BLaER1 treated with 17β-estradiol and CSF1 and Interleukin-3, amounts not matched to agents 10 nM and 100 nM (cell line): ENCODE results near the gene CTIF.
A peak's percentile ranks its signal among the peaks of the same experiment; 100 is the strongest.

Experiments used
- H3K27ac ChIP-seq, 11 experiments: shearing (Covaris generic); formaldehyde crosslinking; 2 replicates each; pipeline ENCODE4 v1.8.1; 2022
- H3K27me3 ChIP-seq, 11 experiments: shearing (Covaris generic); formaldehyde crosslinking; 2 replicates each; pipeline ENCODE4 v1.8.1; 2022
- H3K36me3 ChIP-seq, 11 experiments: shearing (Covaris generic); formaldehyde crosslinking; 2 replicates each; pipeline ENCODE4 v1.8.1; 2022
- H3K4me1 ChIP-seq, 10 experiments: shearing (Covaris generic); formaldehyde crosslinking; 2 replicates each; pipeline ENCODE4 v1.8.1; 2022
- H3K4me2 ChIP-seq, 11 experiments: shearing (Covaris generic); formaldehyde crosslinking; 2 replicates each; pipeline ENCODE4 v1.8.1; 2022
- H3K4me3 ChIP-seq, 10 experiments: shearing (Covaris generic); formaldehyde crosslinking; 2 replicates each; pipeline ENCODE4 v1.8.1; 2022
- H3K9ac ChIP-seq, 11 experiments: shearing (Covaris generic); formaldehyde crosslinking; 2 replicates each; pipeline ENCODE4 v1.8.1; 2022
- H3K9me3 ChIP-seq, 11 experiments: shearing (Covaris generic); formaldehyde crosslinking; replicated peaks in 1 of 11; 2 replicates each; pipeline ENCODE4 v1.8.1; 2022
- H4K20me1 ChIP-seq, 11 experiments: shearing (Covaris generic); formaldehyde crosslinking; 2 replicates each; pipeline ENCODE4 v1.8.1; 2022
- Cebpa-rat ChIP-seq, 11 experiments: shearing (Covaris generic); IDR thresholded peaks; 2 replicates each; pipeline ENCODE4 v1.8.1; 2022

CTIF gene

DNA sequence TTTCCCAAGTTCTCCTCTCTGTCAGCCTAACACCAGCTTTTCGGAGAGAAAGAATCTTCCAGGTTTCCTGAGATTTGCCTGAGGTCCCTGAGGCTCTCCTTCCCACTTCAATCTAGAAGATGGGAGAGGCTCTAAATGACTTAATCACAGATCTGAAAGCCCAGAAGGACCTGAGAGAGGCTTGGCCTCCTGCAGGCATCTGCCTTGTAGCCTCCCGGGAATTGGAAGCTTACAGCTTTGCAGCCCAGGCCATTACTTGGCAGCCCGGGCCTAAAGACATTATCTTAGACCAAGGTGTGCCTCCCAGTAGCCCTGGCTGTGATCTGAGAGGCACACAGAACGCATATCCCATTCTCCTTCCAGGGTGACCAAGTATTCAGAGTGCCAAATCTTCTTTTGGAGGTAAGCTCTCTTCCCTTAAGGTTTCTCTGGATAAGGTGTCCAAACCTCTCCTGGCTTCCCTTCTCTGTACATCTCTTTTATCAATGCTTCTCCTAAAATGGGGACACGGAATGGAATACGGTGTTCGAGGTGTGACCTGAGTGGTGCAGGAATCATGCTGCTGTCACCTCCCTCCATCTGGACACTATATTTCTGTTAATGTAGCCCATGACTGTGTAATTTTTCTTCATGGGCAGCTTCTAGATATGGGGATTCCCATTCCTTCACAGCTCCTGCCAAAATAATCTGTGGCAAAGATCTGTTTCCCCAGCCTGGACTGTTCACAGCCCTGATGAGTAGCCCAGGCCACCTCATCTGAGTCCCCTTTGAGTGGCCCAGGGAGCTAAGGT is 16.0 kb downstream of the CTIF start:
- H3K4me2 ChIP-seq = peak overlapping the region in 8 of 11 experiments; percentile 15 to 58 (median 38); a peak in 11 of 22 replicates
- H3K4me1 ChIP-seq = peaks cover 5 to 37% (median 25%) of the 10 kb centered on the region in 10 experiments
- H3K4me3 ChIP-seq = no peak overlapping the region
- no peaks in the 10 kb centered on the region for H3K27me3 ChIP-seq
- peaks cover 0 to 45% (median 14%) of the 10 kb centered on the region in 11 experiments; a peak in 13 of 22 replicates for H4K20me1 ChIP-seq
- no peak overlapping the region for H3K27ac ChIP-seq
- no peak overlapping the region for H3K9ac ChIP-seq
- H3K9me3 ChIP-seq = peaks cover 3 to 11% (median 6%) of the 10 kb centered on the region in 11 experiments; a peak in 15 of 22 replicates
- H3K36me3 ChIP-seq = peaks cover 0 to 81% (median 11%) of the 10 kb centered on the region in 11 experiments; a peak in 10 of 22 replicates
- no peak for TF ChIP-seq Cebpa-rat (IDR thresholded peaks at IDR 0.05)

- H3K27ac ChIP-seq = no peak overlapping the region
- H3K36me3 ChIP-seq = peaks cover 0 to 75% (median 11%) of the 10 kb centered on the region in 11 experiments; a peak in 10 of 22 replicates
- H4K20me1 ChIP-seq = peaks cover 0 to 39% (median 10%) of the 10 kb centered on the region in 11 experiments; a peak in 12 of 22 replicates
- TF ChIP-seq Cebpa-rat (IDR thresholded peaks at IDR 0.05) = no peak
- no peak overlapping the region for H3K4me3 ChIP-seq
- peaks cover 3 to 11% (median 6%) of the 10 kb centered on the region in 11 experiments; a peak in 15 of 22 replicates for H3K9me3 ChIP-seq
- no peaks in the 10 kb centered on the region for H3K27me3 ChIP-seq
- no peak overlapping the region for H3K9ac ChIP-seq
- H3K4me2 ChIP-seq = peak overlapping the region in 8 of 11 experiments; percentile 15 to 58 (median 38); a peak in 14 of 22 replicates
- peaks cover 0 to 30% (median 18%) of the 10 kb centered on the region in 10 experiments; a peak in 15 of 20 replicates for H3K4me1 ChIP-seq
These were observed 16.7 kb downstream of the CTIF start for GRCh38 chr18:48555465-48555995.

- Histone ChIP-seq H3K27me3 (no peaks in the 10 kb centered on the region), H3K9ac (no peak overlapping the region), H3K36me3 (peaks cover 0 to 54% (median 10%) of the 10 kb centered on the region in 11 experiments; a peak in 8 of 22 replicates), H3K4me3 (no peak overlapping the region), H3K27ac (no peak overlapping the region), H4K20me1 (peaks cover 1 to 54% (median 11%) of the 10 kb centered on the region in 11 experiments; a peak in 13 of 22 replicates), H3K4me1 (peaks cover 16 to 33% (median 22%) of the 10 kb centered on the region in 10 experiments), H3K9me3 (peaks cover 3 to 11% (median 6%) of the 10 kb centered on the region in 11 experiments; a peak in 15 of 22 replicates), H3K4me2 (no peak overlapping the region)
- no peak for TF ChIP-seq Cebpa-rat (IDR thresholded peaks at IDR 0.05)
These were observed 18.9 kb downstream of the CTIF start for GRCh38 chr18:48557640-48558174.

GRCh38 chr18:48558248-48558647 is 19.4 kb downstream of the CTIF start:
- H3K9me3 ChIP-seq = peaks cover 3 to 11% (median 6%) of the 10 kb centered on the region in 11 experiments; a peak in 15 of 22 replicates
- H3K4me1 ChIP-seq = peaks cover 21 to 35% (median 27%) of the 10 kb centered on the region in 10 experiments
- H3K4me2 ChIP-seq = no peak overlapping the region
- TF ChIP-seq Cebpa-rat (IDR thresholded peaks at IDR 0.05) = no peak
- H3K27ac ChIP-seq = no peak overlapping the region
- H3K27me3 ChIP-seq = no peaks in the 10 kb centered on the region
- no peak overlapping the region for H3K9ac ChIP-seq
- H4K20me1 ChIP-seq = peaks cover 5 to 59% (median 16%) of the 10 kb centered on the region in 11 experiments; a peak in 13 of 22 replicates
- peaks cover 0 to 48% (median 8%) of the 10 kb centered on the region in 11 experiments; a peak in 8 of 22 replicates for H3K36me3 ChIP-seq
- H3K4me3 ChIP-seq = no peak overlapping the region

DNA sequence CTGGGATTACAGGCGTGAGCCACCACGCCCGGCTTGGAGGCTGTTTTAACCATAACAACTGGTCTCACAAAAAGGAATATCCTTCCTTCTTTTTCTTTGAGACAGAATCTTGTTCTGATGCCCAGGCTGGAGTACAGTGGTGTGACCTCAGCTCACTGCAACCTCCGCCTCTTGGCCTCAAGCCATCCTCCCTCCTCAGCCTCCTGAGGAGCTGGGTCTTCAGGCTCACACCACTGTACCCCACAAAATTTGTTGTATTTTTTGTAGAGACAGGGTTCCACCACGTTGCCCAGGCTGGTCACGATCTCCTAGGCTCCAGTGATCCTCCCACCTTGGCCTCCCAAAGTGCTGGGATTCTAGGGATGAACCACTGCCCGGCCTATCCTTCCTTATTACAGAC is 21.7 kb downstream of the CTIF start:
- TF ChIP-seq Cebpa-rat (IDR thresholded peaks at IDR 0.05) = no peak
- no peaks in the 10 kb centered on the region for H3K27me3 ChIP-seq
- H3K27ac ChIP-seq = no peak overlapping the region
- peaks cover 38 to 49% (median 41%) of the 10 kb centered on the region in 10 experiments for H3K4me1 ChIP-seq
- peaks cover 5 to 63% (median 23%) of the 10 kb centered on the region in 11 experiments; a peak in 14 of 22 replicates for H4K20me1 ChIP-seq
- no peak overlapping the region for H3K4me2 ChIP-seq
- H3K36me3 ChIP-seq = peaks cover 0 to 26% (median 5%) of the 10 kb centered on the region in 11 experiments; a peak in 8 of 22 replicates
- no peak overlapping the region for H3K4me3 ChIP-seq
- no peak overlapping the region for H3K9ac ChIP-seq
- H3K9me3 ChIP-seq = peaks cover 3 to 11% (median 6%) of the 10 kb centered on the region in 11 experiments; a peak in 15 of 22 replicates

DNA sequence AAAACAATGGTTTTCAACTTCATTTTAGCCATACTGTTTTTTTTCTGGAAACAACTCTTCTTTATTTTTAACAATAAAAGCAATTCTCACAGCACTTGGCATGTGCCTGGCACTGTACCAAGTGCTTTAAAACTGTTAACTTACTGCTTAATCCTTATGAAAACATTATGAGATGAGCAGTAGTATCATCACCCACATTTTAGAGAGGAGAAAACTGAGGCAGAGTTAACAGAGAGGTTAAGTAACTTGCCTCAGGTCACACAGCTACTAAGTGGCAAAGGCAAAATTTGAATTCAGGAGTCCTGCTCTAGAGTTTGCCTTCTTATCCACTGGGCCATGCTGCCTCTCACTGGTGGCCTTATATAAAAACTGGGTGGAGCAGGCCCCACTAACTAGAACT is 23.2 kb downstream of the CTIF start:
- peaks cover 5 to 68% (median 19%) of the 10 kb centered on the region in 11 experiments; a peak in 14 of 22 replicates for H4K20me1 ChIP-seq
- no peak overlapping the region for H3K27ac ChIP-seq
- H3K4me1 ChIP-seq = peaks cover 33 to 64% (median 39%) of the 10 kb centered on the region in 10 experiments
- peak overlapping the region in 6 of 11 experiments; percentile 52 to 84 (median 78); a peak in 11 of 22 replicates for H3K4me2 ChIP-seq
- no peak overlapping the region for H3K4me3 ChIP-seq
- peaks cover 3 to 20% (median 15%) of the 10 kb centered on the region in 11 experiments; a peak in 20 of 22 replicates for H3K9me3 ChIP-seq
- no peak for TF ChIP-seq Cebpa-rat (IDR thresholded peaks at IDR 0.05)
- peaks cover 0 to 20% (median 5%) of the 10 kb centered on the region in 11 experiments; a peak in 5 of 22 replicates for H3K36me3 ChIP-seq
- H3K9ac ChIP-seq = no peak overlapping the region
- H3K27me3 ChIP-seq = no peaks in the 10 kb centered on the region

- Histone ChIP-seq H3K4me2 (peak overlapping the region; percentile 52 to 84 (median 76)), H3K9ac (no peak overlapping the region), H3K4me1 (peaks cover 33 to 64% (median 39%) of the 10 kb centered on the region in 10 experiments), H3K27ac (peak overlapping the region in 1 of 11 experiments; percentile 10; a peak in 1 of 22 replicates), H4K20me1 (peaks cover 5 to 66% (median 19%) of the 10 kb centered on the region in 11 experiments; a peak in 14 of 22 replicates), H3K9me3 (peaks cover 9 to 29% (median 24%) of the 10 kb centered on the region in 11 experiments), H3K27me3 (no peaks in the 10 kb centered on the region), H3K36me3 (peaks cover 0 to 19% (median 8%) of the 10 kb centered on the region in 11 experiments; a peak in 9 of 22 replicates), H3K4me3 (no peak overlapping the region)
- TF ChIP-seq Cebpa-rat (IDR thresholded peaks at IDR 0.05) = no peak
These were observed 24.2 kb downstream of the CTIF start for GRCh38 chr18:48563027-48563426.

- Histone ChIP-seq H3K9me3 (peaks cover 20 to 40% (median 35%) of the 10 kb centered on the region in 11 experiments), H3K36me3 (peaks cover 0 to 29% (median 12%) of the 10 kb centered on the region in 11 experiments; a peak in 12 of 22 replicates), H3K27me3 (no peaks in the 10 kb centered on the region), H4K20me1 (peaks cover 5 to 61% (median 19%) of the 10 kb centered on the region in 11 experiments; a peak in 14 of 22 replicates), H3K4me1 (peaks cover 33 to 64% (median 39%) of the 10 kb centered on the region in 10 experiments), H3K4me2 (peak overlapping the region; percentile 52 to 84 (median 76)), H3K9ac (peak overlapping the region in 2 of 11 experiments; percentile 13 to 31; a peak in 1 of 22 replicates), H3K27ac (peak overlapping the region in 4 of 11 experiments; percentile 9 to 23 (median 14); a peak in 2 of 22 replicates), H3K4me3 (no peak overlapping the region)
- TF ChIP-seq Cebpa-rat (IDR thresholded peaks at IDR 0.05) = no peak
These were observed 25.3 kb downstream of the CTIF start for GRCh38 chr18:48564139-48564538.
